GM12878 (cell line): Measurements from ENCODE around the gene KIF22. TPM values are rescaled to one million over a fixed set of nuclear protein-coding genes. Genes with fewer than 3 reads are reported as not detected.

ENCODE experiments used
- ATAC-seq: fragments of 200-7000 bp; cut with Tn5 transposase; 3 replicates; pipeline ENCODE4 v1.9.1; 2020; ENCODE audit warnings: mild to moderate bottlenecking, moderate library complexity
- BruUV-seq: library from RNA; stranded (reverse); fragments of 400-500 nt; replicated peaks from 2 replicates; lab custom pipeline; 2021; lab: Mats Ljungman, UMichigan
- CTCF ChIA-PET: fragments of 300-600 bp; sonication (Branson Sonifier 250); formaldehyde crosslinking; extraction: SDS; loops from one replicate; lab custom pipeline; 2021; ENCODE audit warnings: inconsistent platforms; lab: Yijun Ruan, JAX
- POLR2A ChIA-PET: fragments of 350-600 bp; formaldehyde crosslinking; extraction: SDS; loops from one replicate; lab custom pipeline; 2021; ENCODE audit warnings: inconsistent platforms; lab: Charles Lee
- RAD21 ChIA-PET: fragments of 300-600 bp; sonication (Branson Sonifier 250); formaldehyde crosslinking; loops from one replicate; lab custom pipeline; 2023; ENCODE audit warnings: antibody characterized with exemption; ENCODE audit not compliant: unreplicated experiment; lab: Charles Lee
- SMC1A ChIA-PET: fragments of 300-600 bp; sonication (Branson Sonifier 250); formaldehyde crosslinking; loops from one replicate; lab custom pipeline; 2023; ENCODE audit not compliant: unreplicated experiment, uncharacterized antibody; lab: Charles Lee
- DNase-seq: peaks from one replicate; pipeline ENCODE4 v3.0.0-alpha.2; 2011; ENCODE audit warnings: low read depth, low spot score
- FAIRE-seq: peaks from 3 replicates; lab custom pipeline; 2011; peaks lifted over from hg19 to GRCh38; lab: Jason Lieb, UNC
- H2AFZ ChIP-seq: 2 replicates; pipeline ENCODE4 v1.6.0; 2011; ENCODE audit warnings: low read depth, low read length, control low read depth; ENCODE audit not compliant: control insufficient read depth
- H3K27ac ChIP-seq: 2 replicates; pipeline ENCODE4 v1.5.1; 2011; ENCODE audit warnings: control low read depth; ENCODE audit not compliant: control insufficient read depth, insufficient read depth
- H3K27me3 ChIP-seq, 2 experiments: replicated peaks in 1 of 2; 2 replicates each; pipeline versions ENCODE4 v1.6.0 to v1.6.1; 2011; ENCODE audit warnings: low read length in 1 of 2; ENCODE audit not compliant: control insufficient read depth in 2 of 2, insufficient read depth in 2 of 2
- H3K36me3 ChIP-seq, 2 experiments: 2 replicates each; pipeline ENCODE4 v1.5.1; 2011; ENCODE audit warnings: low read length in 1 of 2; ENCODE audit not compliant: control insufficient read depth in 2 of 2, insufficient read depth in 2 of 2
- H3K4me1 ChIP-seq: 2 replicates; pipeline ENCODE4 v1.6.1; 2011; ENCODE audit warnings: mild to moderate bottlenecking, low read length, moderate library complexity, mixed read lengths; ENCODE audit not compliant: control insufficient read depth, insufficient read depth
- H3K4me2 ChIP-seq: 2 replicates; pipeline ENCODE4 v1.6.0; 2011; ENCODE audit warnings: control low read depth; ENCODE audit not compliant: control insufficient read depth, insufficient read depth
- H3K4me3 ChIP-seq: fragments of 200-600 bp; sonication (generic); 2 replicates; pipeline ENCODE4 v1.5.1; 2016
- H3K79me2 ChIP-seq: 2 replicates; pipeline ENCODE4 v1.6.0; 2011; ENCODE audit warnings: low read length; ENCODE audit not compliant: control insufficient read depth, insufficient read depth
- H3K9ac ChIP-seq: 2 replicates; pipeline ENCODE4 v1.8.0; 2011; ENCODE audit warnings: low read length, control low read depth, mixed read lengths; ENCODE audit not compliant: control insufficient read depth, insufficient read depth
- H3K9me3 ChIP-seq: replicated peaks from 3 replicates; pipeline ENCODE4 v1.5.1; 2011; ENCODE audit warnings: mild to moderate bottlenecking, low read length; ENCODE audit not compliant: control insufficient read depth, insufficient read depth
- H4K20me1 ChIP-seq: 2 replicates; pipeline ENCODE4 v1.6.0; 2011; ENCODE audit not compliant: control insufficient read depth, insufficient read depth
- CBX5 ChIP-seq: sonication (generic); IDR thresholded peaks from 2 replicates; pipeline ENCODE4 v1.6.1; 2016; ENCODE audit warnings: low read depth, moderate library complexity, mild to moderate bottlenecking, inconsistent platforms
- YBX1 ChIP-seq: fragments of 450-650 bp; IDR thresholded peaks from 2 replicates; pipeline ENCODE4 v1.6.1; 2016; ENCODE audit warnings: antibody characterized with exemption
- ZSCAN29 ChIP-seq: fragments of 450-650 bp; IDR thresholded peaks from 2 replicates; pipeline ENCODE4 v1.6.1; 2017; ENCODE audit warnings: mild to moderate bottlenecking, moderate library complexity
- WGBS: methylation state at CpG from one replicate; pipeline ENCODE4 v1.1.6; 2016; ENCODE audit warnings: low lambda C conversion rate; ENCODE audit not compliant: insufficient replicate concordance, insufficient coverage; ENCODE audit errors: missing lambda C conversion rate; 5-methylcytosine and 5-hydroxymethylcytosine counted together
- in situ Hi-C: fragments of 300-500 bp; cut with MboI; formaldehyde crosslinking; loops from 9 replicates; pipeline ENCODE4 v1.14.3; 2018; ENCODE audit warnings: mixed read lengths
- intact Hi-C: fragments of 100-400 bp; cut with micrococcal nuclease; formaldehyde crosslinking; loops from one replicate; pipeline ENCODE4 v1.14.2; 2022; ENCODE audit not compliant: unreplicated experiment
- polyA plus RNA-seq, 11 experiments: library from polyadenylated mRNA; depleted of rRNA in 4 of 11; unstranded in 6 of 11; stranded (reverse) in 5 of 11; fragments of >200 nt; fragmentation: Nextera tagmentation in 4 of 11; fragmentation: Illumina TruSeq in 1 of 11; extraction: Ambion mirVana in 4 of 11; extraction: Trizol in 1 of 11; gene quantifications; 1 replicate in 1 of 11; 2 replicates in 10 of 11; pipeline versions ENCODE4 v1.2.1 to v1.2.3, GENCODE V29; 2011 to 2016; ENCODE audit warnings: inconsistent platforms in 2 of 11, missing spikeins in 2 of 11, low read depth in 1 of 11
- total RNA-seq, 4 experiments: library from RNA; depleted of rRNA in 3 of 4; stranded (reverse); fragments of >200 nt in 3 of 4; fragmentation: Illumina TruSeq in 1 of 4; extraction: Trizol in 1 of 4; gene quantifications; 2 replicates each; pipeline versions ENCODE4 v1.2.1 to v1.2.3, GENCODE V29; 2013 to 2021
- TF ChIP-seq, protein P1 (sequence below): fragments of 450-650 bp; IDR thresholded peaks from 2 replicates; pipeline ENCODE4 v1.6.1; 2018; ENCODE audit warnings: mild to moderate bottlenecking, low read depth, moderate library complexity; ENCODE audit not compliant: partially characterized antibody
- TF ChIP-seq, protein P2 (sequence below): fragments of 450-650 bp; IDR thresholded peaks from 2 replicates; pipeline ENCODE4 v1.6.1; 2017; ENCODE audit warnings: mild to moderate bottlenecking
- TF ChIP-seq, protein P3 (sequence below): fragments of 150-350 bp; IDR thresholded peaks from 2 replicates; pipeline ENCODE4 v1.6.1; 2014; ENCODE audit warnings: mild to moderate bottlenecking, low read depth, low read length

Gene KIF22
- total and polyA plus RNA-seq, 10 of the 15 experiments (the other 5 are each of a cell fraction or from before 2014, with no cell fraction given), result 7.6 to 158 (median 132) TPM

DNA sequence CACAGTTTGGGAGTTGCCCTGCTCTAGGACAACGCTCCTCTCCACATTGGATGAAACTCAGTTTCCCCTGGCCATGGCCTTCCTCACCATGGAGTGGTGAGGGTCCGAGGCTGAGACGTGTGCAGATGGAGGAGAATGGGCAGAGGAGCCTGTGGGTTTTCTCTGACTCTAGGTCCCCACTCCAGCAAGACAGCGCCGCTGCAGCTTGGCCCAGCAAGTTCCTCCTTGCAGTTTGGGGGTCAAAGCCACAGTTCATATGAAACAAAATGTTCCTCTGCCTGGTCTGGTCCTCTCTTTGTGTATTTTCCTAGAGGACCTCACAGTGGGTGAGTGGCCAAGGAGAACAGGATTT is 47.1 kb upstream of the KIF22 start:
- no peaks in the 10 kb centered on the region for H3K27me3 ChIP-seq
- ChIA-PET SMC1A (no interaction called here), POLR2A (interaction anchor here (0.6 to 1.5 kb wide), 3 partner anchors 11 to 67 kb away, joined by 3 to 4 read pairs (median 3); partner anchors contain the start of gene KIF22), RAD21 (interaction anchor here (0.6 to 1.5 kb wide), 2 partner anchors 11 to 21 kb away, joined by 3 to 9 read pairs; no protein-coding TSS in a partner anchor), CTCF (interaction anchor here (1.4 to 1.6 kb wide), 2 partner anchors 46 to 76 kb away, joined by 3 read pairs; partner anchors contain the start of gene MVP)
- H3K36me3 ChIP-seq, result no peaks in the 10 kb centered on the region; a peak in 2 of 4 replicates
- no peak overlapping the region for H2AFZ ChIP-seq
- peaks cover 44% of the 10 kb centered on the region for H3K4me1 ChIP-seq
- H3K4me3 ChIP-seq, result no peak overlapping the region
- no peak for TF ChIP-seq ZSCAN29
- TF ChIP-seq, protein P1, sequence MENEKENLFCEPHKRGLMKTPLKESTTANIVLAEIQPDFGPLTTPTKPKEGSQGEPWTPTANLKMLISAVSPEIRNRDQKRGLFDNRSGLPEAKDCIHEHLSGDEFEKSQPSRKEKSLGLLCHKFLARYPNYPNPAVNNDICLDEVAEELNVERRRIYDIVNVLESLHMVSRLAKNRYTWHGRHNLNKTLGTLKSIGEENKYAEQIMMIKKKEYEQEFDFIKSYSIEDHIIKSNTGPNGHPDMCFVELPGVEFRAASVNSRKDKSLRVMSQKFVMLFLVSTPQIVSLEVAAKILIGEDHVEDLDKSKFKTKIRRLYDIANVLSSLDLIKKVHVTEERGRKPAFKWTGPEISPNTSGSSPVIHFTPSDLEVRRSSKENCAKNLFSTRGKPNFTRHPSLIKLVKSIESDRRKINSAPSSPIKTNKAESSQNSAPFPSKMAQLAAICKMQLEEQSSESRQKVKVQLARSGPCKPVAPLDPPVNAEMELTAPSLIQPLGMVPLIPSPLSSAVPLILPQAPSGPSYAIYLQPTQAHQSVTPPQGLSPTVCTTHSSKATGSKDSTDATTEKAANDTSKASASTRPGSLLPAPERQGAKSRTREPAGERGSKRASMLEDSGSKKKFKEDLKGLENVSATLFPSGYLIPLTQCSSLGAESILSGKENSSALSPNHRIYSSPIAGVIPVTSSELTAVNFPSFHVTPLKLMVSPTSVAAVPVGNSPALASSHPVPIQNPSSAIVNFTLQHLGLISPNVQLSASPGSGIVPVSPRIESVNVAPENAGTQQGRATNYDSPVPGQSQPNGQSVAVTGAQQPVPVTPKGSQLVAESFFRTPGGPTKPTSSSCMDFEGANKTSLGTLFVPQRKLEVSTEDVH, result no peak
- TF ChIP-seq CBX5, result no peak
- TF ChIP-seq, protein P2, sequence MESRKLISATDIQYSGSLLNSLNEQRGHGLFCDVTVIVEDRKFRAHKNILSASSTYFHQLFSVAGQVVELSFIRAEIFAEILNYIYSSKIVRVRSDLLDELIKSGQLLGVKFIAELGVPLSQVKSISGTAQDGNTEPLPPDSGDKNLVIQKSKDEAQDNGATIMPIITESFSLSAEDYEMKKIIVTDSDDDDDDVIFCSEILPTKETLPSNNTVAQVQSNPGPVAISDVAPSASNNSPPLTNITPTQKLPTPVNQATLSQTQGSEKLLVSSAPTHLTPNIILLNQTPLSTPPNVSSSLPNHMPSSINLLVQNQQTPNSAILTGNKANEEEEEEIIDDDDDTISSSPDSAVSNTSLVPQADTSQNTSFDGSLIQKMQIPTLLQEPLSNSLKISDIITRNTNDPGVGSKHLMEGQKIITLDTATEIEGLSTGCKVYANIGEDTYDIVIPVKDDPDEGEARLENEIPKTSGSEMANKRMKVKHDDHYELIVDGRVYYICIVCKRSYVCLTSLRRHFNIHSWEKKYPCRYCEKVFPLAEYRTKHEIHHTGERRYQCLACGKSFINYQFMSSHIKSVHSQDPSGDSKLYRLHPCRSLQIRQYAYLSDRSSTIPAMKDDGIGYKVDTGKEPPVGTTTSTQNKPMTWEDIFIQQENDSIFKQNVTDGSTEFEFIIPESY, result no peak
- TF ChIP-seq YBX1, result no peak
- TF ChIP-seq, protein P3, sequence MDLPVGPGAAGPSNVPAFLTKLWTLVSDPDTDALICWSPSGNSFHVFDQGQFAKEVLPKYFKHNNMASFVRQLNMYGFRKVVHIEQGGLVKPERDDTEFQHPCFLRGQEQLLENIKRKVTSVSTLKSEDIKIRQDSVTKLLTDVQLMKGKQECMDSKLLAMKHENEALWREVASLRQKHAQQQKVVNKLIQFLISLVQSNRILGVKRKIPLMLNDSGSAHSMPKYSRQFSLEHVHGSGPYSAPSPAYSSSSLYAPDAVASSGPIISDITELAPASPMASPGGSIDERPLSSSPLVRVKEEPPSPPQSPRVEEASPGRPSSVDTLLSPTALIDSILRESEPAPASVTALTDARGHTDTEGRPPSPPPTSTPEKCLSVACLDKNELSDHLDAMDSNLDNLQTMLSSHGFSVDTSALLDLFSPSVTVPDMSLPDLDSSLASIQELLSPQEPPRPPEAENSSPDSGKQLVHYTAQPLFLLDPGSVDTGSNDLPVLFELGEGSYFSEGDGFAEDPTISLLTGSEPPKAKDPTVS, result no peak
- 95% methylated on average over 5 of the region's 5 CpGs for WGBS
- no peak overlapping the region for H3K27ac ChIP-seq
- intact Hi-C loops (no loop called here), in situ Hi-C loops (no loop called here)
- H3K79me2 ChIP-seq, result peaks cover 10% of the 10 kb centered on the region
- DNase-seq (no peak), FAIRE-seq (no peak), ATAC-seq (no peak)
- no peaks in the 10 kb centered on the region; the same call in 1 of the 2 replicates for H4K20me1 ChIP-seq
- H3K4me2 ChIP-seq, result no peak overlapping the region
- BruUV-seq, result no TSS peak
- H3K9me3 ChIP-seq, result no peaks in the 10 kb centered on the region; the same call in 2 of the 3 replicates
- no peak overlapping the region for H3K9ac ChIP-seq
